Loucy (cell line): Measurements from ENCODE around the gene ZNHIT6.

Experiments used
- H2AFZ ChIP-seq: fragments of 200-600 bp; sonication (generic); 2 replicates; pipeline ENCODE4 v1.6.0; 2016; ENCODE audit warnings: antibody characterized with exemption, mild to moderate bottlenecking, low read length, moderate library complexity
- H3F3A ChIP-seq: fragments of 200-600 bp; 2 replicates; pipeline ENCODE4 v1.6.0; 2016; ENCODE audit warnings: antibody characterized with exemption, low read depth, mild to moderate bottlenecking
- H3K27me3 ChIP-seq: fragments of 200-600 bp; sonication (generic); 2 replicates; pipeline ENCODE4 v1.6.1; 2014; ENCODE audit warnings: low read length, mild to moderate bottlenecking; ENCODE audit not compliant: insufficient read depth, poor library complexity, severe bottlenecking
- H3K36me3 ChIP-seq: fragments of 200-600 bp; sonication (generic); 2 replicates; pipeline ENCODE4 v1.6.1; 2016; ENCODE audit warnings: low read length; ENCODE audit not compliant: insufficient read depth
- H3K4me1 ChIP-seq: fragments of 200-600 bp; sonication (generic); 2 replicates; pipeline ENCODE4 v1.5.1; 2014; ENCODE audit warnings: low read length, mild to moderate bottlenecking; ENCODE audit not compliant: insufficient read depth, poor library complexity, severe bottlenecking
- H3K4me2 ChIP-seq: fragments of 200-600 bp; sonication (generic); 2 replicates; pipeline ENCODE4 v1.6.0; 2014; ENCODE audit warnings: antibody characterized with exemption, low read length, low read depth, mild to moderate bottlenecking; ENCODE audit not compliant: poor library complexity, severe bottlenecking
- H3K4me3 ChIP-seq: fragments of 200-600 bp; sonication (generic); 2 replicates; pipeline ENCODE4 v1.5.1; 2014; ENCODE audit warnings: low read length, mild to moderate bottlenecking, mixed read lengths; ENCODE audit not compliant: poor library complexity, severe bottlenecking
- H3K79me2 ChIP-seq: fragments of 200-600 bp; sonication (generic); 2 replicates; pipeline ENCODE4 v1.6.1; 2014; ENCODE audit warnings: low read length; ENCODE audit not compliant: insufficient read depth
- H3K9ac ChIP-seq: fragments of 200-600 bp; sonication (generic); 2 replicates; pipeline ENCODE4 v1.6.0; 2014; ENCODE audit warnings: mild to moderate bottlenecking, low read depth, low read length, moderate library complexity; ENCODE audit not compliant: poor library complexity, severe bottlenecking
- H3K9me2 ChIP-seq: fragments of 200-600 bp; sonication (generic); replicated peaks from 2 replicates; pipeline ENCODE4 v1.6.1; 2016; ENCODE audit warnings: low read depth, low read length, mixed read lengths
- H3K9me3 ChIP-seq: fragments of 200-600 bp; sonication (generic); 2 replicates; pipeline ENCODE4 v1.6.1; 2014; ENCODE audit warnings: mild to moderate bottlenecking, antibody characterized with exemption, low read length, low read depth; ENCODE audit not compliant: insufficient read depth
- H4K20me1 ChIP-seq: fragments of 200-600 bp; sonication (generic); 2 replicates; pipeline ENCODE4 v1.6.0; 2014; ENCODE audit warnings: antibody characterized with exemption, low read length, mild to moderate bottlenecking; ENCODE audit not compliant: insufficient read depth, poor library complexity, severe bottlenecking
- EZH2phosphoT487 ChIP-seq: fragments of 200-600 bp; IDR thresholded peaks from 2 replicates; pipeline ENCODE4 v1.6.1; 2018; ENCODE audit warnings: antibody characterized with exemption, mild to moderate bottlenecking, moderate library complexity, borderline replicate concordance
- TF ChIP-seq, protein P1 (sequence below): fragments of 200-600 bp; sonication (generic); conservative IDR thresholded peaks from 2 replicates; pipeline ENCODE4 v1.5.1; 2014; ENCODE audit warnings: mild to moderate bottlenecking, antibody characterized with exemption, low read length

The ZNHIT6 gene

DNA sequence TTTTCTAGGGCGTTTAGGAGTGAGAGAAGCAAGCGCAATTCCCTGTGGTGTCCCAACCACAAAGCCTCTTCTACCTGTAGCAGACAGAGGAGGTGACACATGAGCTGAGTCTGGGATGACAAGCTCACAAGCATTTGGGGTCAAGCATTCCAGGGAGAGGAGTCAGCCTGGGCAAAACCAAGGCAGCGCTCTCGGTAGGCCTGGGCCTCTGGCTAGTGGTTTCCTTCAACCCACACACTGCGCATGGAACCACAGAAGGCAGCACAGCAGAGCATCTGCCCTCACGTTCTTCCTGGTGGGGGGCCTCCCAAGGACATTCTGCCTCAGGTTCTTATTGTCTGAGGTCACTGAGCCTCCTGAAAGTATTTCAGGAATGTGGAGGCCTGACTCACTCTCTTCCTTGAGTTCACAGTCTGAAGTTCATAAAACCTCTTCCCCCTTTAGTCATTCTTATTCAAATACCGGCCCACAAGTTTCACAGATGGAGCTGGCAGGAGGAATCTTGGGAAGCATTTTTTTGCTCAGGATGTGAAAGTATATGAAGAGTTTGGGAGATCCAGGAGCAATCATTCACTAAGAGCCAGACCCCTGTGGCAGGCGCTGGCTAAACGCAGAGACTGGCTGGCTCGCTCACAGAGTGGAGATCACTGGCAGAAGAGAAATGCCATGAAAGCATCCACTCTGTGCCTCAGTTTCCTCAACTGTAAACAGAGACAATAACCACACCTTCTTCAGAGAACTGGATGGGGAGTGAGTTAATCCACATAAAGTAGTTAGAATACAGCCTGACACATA lies 100.9 kb downstream of the ZNHIT6 start:
- TF ChIP-seq EZH2phosphoT487, result no peak
- TF ChIP-seq, protein P1, sequence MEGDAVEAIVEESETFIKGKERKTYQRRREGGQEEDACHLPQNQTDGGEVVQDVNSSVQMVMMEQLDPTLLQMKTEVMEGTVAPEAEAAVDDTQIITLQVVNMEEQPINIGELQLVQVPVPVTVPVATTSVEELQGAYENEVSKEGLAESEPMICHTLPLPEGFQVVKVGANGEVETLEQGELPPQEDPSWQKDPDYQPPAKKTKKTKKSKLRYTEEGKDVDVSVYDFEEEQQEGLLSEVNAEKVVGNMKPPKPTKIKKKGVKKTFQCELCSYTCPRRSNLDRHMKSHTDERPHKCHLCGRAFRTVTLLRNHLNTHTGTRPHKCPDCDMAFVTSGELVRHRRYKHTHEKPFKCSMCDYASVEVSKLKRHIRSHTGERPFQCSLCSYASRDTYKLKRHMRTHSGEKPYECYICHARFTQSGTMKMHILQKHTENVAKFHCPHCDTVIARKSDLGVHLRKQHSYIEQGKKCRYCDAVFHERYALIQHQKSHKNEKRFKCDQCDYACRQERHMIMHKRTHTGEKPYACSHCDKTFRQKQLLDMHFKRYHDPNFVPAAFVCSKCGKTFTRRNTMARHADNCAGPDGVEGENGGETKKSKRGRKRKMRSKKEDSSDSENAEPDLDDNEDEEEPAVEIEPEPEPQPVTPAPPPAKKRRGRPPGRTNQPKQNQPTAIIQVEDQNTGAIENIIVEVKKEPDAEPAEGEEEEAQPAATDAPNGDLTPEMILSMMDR, result no peak
- Histone ChIP-seq H3K9me2 (no peaks in the 10 kb centered on the region), H3K9ac (no peak overlapping the region), H3K79me2 (no peaks in the 10 kb centered on the region), H3K4me1 (no peaks in the 10 kb centered on the region), H2AFZ (no peak overlapping the region), H3K4me3 (no peak overlapping the region), H3K36me3 (no peaks in the 10 kb centered on the region), H3K4me2 (no peak overlapping the region), H3K27me3 (no peaks in the 10 kb centered on the region), H4K20me1 (no peaks in the 10 kb centered on the region), H3K9me3 (no peaks in the 10 kb centered on the region), H3F3A (no peaks in the 10 kb centered on the region)

DNA sequence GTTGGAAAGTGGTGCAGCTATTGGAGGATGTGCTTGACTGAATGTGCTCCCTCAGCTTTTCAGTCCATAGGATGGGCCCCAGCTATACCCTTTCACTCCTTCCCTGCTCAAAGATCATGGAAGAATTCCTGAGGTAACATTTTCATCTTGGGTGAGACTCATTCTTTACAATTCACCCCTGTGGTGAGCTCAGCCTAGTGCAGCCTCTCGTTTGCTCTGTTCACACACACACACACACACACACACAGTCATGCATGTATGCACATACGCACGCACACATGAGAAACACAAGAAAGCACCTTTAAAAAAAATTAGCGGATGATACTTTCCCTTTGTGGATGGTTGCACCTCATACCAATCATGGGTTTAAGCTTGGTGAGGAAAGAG lies 101.8 kb downstream of the ZNHIT6 start:
- no peak overlapping the region for H2AFZ ChIP-seq
- no peak for TF ChIP-seq EZH2phosphoT487
- TF ChIP-seq, protein P1, result no peak
- no peaks in the 10 kb centered on the region for H3K9me3 ChIP-seq
- no peaks in the 10 kb centered on the region for H3K36me3 ChIP-seq
- H3K27me3 ChIP-seq, result no peaks in the 10 kb centered on the region
- H3F3A ChIP-seq, result no peaks in the 10 kb centered on the region
- H3K4me3 ChIP-seq, result no peak overlapping the region
- no peaks in the 10 kb centered on the region for H3K9me2 ChIP-seq
- no peak overlapping the region for H3K9ac ChIP-seq
- H3K4me2 ChIP-seq, result no peak overlapping the region
- H3K4me1 ChIP-seq, result no peaks in the 10 kb centered on the region
- H4K20me1 ChIP-seq, result no peaks in the 10 kb centered on the region
- H3K79me2 ChIP-seq, result no peaks in the 10 kb centered on the region

DNA sequence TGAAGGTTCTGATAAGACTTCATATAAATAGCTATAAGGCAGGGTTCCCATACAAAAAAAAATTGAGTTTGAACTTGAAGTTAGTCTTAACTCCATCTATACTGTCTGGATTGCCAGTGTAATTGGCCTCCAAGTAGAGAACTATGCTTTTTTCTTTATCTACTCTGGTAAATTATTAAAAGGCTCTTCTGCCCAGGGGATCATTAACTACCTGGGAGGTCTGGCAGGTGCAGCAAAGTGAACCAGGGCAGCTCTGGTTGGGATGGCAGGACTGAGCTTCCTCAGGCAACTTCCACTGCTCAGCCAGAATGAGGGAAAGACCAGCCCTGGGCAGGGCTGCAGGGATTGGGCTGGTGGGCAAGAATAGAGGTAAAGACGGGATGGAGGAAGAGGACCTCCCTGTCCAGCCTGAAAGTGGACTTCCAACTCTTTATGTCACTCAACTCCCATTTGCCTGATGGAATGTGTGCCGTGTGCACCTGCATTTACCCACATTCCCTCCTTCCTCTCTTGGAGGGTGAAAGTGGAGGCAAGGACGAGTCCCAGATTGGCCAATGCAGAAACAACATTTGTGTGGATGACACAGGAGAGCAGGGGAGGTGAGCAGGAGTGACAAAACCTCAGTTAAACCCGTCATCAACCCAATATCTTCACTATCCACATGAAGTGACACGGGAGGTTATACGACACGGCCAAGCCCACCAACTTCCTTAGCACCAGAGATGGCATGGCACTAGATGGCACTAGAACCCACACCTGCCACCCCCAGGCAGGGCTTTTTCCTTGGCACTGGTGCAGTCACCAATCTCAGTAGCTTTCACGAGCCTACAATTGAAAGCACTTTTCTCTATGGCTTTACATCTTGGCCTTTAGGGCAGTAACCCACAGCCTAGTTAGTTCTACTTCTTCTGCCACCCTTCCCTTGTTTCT lies 102.5 kb downstream of the ZNHIT6 start:
- Histone ChIP-seq H3K4me2 (no peak overlapping the region), H3K4me1 (no peaks in the 10 kb centered on the region), H4K20me1 (no peaks in the 10 kb centered on the region), H3K4me3 (no peak overlapping the region), H3K79me2 (no peaks in the 10 kb centered on the region), H3K27me3 (no peaks in the 10 kb centered on the region), H2AFZ (no peak overlapping the region), H3K9me3 (no peaks in the 10 kb centered on the region), H3K36me3 (no peaks in the 10 kb centered on the region), H3K9ac (no peak overlapping the region), H3F3A (no peaks in the 10 kb centered on the region), H3K9me2 (no peaks in the 10 kb centered on the region)
- no peak for TF ChIP-seq EZH2phosphoT487
- TF ChIP-seq, protein P1, result peak; percentile 55
